Stimulated activated CD8-positive, alpha-beta memory T cell treated with anti-CD3 and anti-CD28 coated beads, Interleukin-12 subunit alpha, Interleukin-12 subunit beta, amount 100 ng/mL, for 24 hours (primary cell): ENCODE data around the gene LIMK1.
"Not testable (repeated sequence)": the region's sequence is repeated elsewhere in the genome, so short reads cannot be mapped to it uniquely, and the experiment has no call there.

Experiments
- DNase-seq: peaks from one replicate; pipeline ENCODE4 v3.0.0-alpha.2; 2020; ENCODE audit errors: extremely low read depth

Gene LIMK1

DNA sequence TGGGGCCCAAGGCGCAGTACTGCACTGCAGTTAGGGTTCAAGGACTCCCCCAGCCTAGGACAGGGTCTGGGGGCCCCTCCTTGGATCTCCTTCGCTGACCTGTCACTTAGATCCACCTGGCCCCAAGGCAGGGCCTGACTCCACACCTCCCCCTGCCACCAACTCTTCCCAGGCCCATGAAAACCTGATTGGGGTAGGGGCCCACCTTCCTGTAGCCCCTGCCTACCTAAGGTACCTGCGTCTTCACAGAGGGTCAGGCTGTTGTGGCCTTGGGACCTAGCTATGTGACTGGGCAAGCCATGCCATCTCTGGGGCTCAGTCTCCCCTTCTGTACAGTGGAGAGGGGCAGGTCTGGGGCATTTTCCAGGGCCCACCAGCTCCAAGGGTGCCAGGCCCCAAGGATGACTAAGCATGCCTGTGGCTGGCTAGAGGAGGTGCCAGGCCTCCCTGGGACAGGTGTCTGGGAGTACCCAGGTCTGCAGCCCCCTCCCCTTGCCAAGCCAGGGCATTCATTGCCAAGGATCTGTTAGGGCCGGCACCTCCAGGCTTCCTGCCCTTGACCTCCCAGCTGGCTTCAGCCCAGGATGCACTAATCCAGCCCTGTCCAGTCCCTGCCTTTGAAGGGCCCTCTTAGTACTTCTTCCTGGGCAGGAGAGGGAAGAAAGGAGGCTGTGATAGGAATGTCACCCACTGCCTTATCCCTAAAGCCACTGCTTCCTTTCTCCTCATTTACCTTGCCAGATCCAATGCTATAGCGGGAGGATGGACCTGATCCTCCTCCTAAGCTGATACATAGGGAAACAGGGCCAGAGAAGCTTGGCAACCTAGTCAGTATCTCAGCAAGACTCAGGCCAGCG, 1.3 kb downstream of the LIMK1 start:
- DNase-seq, result no peak

DNA sequence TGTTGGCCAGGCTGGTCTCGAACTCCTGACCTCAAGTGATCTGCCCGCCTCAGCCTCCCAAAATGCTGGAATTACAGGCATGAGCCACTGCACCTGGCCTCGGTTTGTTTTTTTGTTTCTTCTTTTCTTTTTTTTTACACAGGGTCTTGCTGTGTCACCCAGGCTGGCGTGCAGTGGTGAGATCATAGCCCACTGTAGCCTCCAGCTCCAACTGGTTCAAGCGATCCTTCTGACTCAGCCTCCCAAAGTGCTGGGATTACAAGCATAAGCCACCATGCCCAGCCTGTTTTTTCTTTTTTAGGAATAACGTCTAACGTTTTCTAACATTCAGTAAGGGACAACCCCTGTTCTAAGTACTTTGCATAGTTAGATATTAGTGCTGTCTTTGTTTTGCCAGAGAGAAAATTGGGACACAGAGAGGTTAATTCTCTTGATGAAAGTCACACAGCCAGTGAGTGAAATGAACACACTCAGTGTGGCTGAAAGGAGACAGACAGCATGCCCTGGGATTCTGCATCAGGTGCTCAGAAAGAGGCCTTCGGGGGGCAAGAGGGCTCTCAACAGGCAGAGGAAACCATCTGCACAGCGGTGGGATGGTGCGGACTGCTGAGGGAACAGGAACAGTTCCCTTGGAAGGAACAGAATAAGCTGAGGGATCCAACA, 4.3 kb downstream of the LIMK1 start:
- DNase-seq, result no peak

DNA sequence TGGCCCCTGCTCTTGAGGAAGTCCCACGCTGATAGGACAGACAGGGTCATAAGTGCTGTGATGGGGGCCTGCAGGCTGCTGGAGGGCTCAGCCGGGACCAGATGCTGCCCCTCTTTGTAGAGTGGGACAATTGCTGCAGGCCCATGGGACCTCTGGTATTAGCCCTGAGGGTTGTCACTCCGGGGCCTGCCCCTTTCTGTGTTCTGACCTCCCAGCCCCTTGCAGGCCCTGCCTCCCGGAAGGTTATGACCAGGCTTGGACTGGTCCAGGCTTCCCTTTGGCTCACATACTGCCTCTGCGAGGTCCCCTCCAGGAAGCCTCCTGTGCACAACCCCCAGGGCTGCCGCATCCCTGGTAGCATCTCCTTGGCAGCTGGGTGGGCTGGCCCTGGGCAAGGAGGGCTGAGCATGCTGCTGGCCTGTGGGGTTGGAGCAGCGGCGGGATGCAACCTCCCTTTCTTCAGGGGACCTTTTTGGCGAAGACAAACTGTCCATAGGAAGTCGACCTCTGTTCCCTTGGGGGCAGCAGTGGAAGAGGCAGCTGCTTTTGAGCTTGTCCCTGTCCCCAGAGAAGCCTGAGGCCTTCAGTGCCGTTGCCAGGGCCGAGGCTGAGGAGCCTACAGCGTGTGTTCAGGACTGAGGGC, 8.8 kb downstream of the LIMK1 start:
- no peak for DNase-seq

DNA sequence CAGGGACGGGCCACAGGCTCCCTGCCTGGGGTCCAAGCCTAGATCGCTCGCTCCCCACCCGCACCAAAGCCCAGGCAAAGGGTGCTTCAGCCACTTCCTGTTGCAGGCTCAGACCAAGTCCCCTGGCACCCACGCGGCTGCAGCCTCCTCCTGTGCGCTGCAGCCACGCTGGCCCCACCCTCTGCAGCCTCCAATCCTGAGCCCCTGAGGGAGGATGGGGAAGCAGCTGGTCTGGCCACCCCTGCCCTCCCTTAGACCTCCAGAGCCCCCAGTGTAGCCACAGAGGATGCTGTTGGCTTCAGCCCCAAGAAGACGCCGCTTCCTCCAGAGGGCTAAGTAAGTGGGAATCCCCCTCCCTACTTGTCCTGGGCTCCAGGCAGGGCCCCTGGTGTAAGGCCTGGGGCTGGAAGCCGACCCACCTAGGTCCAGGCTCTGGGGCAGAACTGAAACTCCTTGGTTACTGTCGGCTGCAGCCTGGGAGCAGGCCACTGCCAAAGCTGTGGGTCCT, 9.4 kb downstream of the LIMK1 start:
- no peak for DNase-seq

DNA sequence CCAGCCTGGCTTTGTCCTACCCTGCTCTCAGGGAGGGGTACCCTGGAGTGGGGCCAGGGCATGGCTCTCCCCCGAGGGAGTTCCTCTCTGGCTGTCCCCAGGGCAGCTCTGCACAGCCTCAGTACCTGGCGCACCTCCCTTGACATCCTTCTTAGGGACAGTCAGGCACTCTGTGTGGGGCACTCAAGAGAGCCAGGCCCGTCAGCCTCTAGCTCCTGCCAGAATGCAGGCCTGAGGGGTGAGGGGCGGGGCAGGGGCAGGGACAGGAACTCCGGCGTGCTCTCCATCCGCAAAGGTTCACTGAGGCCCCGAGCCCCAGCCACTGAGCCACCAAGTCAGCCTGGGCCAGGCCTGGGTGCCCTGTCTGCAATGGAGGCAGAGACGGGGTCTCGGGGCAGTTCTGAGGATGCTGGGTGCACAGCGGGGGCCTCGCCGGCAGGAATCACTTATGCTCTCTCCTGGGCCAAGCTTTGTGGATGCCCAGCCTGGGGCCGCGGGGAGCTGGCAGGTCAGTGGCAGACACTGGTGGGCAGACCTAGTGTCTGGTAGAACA, 10.1 kb downstream of the LIMK1 start:
- no peak for DNase-seq

- DNase-seq, result peak; percentile 60
Measured at GRCh38 chr7:74094224-74095101, 10.9 kb downstream of the LIMK1 start.

DNA sequence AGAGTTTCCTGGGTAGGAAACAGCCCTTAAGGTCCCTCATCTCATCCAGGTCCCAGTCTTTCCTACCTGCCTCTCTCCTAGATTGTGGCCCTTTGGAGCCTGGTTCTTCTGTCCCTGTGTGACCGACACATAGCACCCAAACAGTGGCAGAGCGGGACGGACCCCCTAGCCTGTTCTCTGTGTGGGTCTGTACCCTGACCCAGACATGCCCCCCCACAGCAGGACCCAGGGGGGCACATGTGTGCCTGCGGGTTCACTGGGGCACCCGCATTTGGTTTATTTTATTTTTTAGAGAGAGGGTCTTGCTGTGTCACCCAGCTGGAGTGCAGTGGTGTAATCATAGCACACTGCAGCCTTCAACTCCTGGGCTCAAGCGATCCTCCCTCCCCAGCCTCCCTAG, 11.5 kb downstream of the LIMK1 start:
- no peak for DNase-seq

DNA sequence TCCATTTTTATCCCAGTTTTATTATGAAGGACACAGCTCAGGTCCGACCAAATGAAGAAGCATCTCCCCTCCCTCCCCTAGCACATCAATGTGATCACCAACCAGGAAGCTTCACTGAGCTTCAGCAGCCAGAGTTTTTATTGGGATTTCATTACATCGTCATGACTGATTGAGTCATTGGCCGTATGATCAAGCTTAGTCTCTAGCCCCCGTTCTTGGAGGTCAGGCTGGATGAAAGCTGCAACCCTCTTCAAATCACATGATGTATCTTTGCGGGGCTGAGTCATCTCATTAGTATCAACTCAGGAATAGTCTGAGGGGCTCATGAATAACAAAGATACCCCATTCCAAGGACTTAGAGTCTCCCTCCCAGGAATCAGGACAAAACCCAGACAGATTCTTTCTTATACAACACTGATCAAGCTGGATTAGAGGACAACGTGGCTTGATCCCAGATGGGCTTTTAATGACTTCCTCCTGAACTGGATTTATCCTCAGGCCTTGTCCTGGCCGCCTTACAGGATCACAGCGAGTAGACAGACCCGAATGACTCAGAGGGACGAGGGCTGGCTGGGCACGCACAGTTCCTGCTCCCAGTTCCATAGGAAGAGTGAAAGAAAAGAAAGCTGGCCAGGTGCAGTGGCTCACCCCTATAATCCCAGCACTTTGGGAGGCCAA, 14.5 kb downstream of the LIMK1 start:
- DNase-seq, result no peak

DNA sequence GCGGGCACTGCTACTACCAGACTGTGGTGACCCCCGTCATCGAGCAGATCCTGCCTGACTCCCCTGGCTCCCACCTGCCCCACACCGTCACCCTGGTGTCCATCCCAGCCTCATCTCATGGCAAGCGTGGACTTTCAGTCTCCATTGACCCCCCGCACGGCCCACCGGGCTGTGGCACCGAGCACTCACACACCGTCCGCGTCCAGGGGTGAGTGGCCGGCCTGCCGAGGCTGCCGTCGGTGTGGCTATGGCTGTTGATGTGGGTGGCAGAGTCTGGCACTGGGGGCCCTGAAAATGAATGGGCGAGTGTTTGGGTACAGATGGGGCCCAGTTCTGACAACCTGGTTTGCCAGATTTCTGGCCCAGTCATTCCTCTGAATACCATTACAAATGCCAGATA, 15.4 kb downstream of the LIMK1 start:
- DNase-seq, result no peak

DNA sequence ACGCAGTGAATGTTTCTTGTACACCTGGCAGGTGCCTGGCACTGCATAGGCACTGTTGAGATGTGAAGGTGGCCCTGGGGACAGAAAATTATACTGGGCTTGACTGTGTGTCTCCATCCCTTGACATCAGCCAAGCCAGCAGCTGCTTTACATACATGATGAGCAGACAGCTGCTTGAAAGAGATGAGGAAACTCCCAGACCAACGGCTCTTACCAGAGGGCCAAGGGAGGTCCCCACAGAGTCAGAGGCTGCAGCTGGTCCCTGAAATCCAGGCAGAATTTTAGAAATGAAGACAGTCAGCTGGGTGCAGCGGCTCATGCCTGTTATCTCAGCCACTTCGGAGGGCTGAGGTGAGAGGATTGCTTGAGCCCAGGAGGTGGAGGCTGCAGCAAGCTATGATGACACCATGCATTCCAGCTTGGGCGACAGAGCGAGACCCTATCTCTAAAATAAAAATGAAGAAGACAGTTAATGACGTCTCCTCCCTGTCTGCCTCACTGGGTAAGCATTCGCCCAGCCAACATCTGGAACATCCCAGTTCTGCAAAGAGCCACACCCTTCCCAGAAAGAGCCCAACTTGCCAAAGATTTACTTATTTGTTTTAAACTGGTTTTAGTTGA, 17.6 kb downstream of the LIMK1 start:
- DNase-seq, result no peak

DNA sequence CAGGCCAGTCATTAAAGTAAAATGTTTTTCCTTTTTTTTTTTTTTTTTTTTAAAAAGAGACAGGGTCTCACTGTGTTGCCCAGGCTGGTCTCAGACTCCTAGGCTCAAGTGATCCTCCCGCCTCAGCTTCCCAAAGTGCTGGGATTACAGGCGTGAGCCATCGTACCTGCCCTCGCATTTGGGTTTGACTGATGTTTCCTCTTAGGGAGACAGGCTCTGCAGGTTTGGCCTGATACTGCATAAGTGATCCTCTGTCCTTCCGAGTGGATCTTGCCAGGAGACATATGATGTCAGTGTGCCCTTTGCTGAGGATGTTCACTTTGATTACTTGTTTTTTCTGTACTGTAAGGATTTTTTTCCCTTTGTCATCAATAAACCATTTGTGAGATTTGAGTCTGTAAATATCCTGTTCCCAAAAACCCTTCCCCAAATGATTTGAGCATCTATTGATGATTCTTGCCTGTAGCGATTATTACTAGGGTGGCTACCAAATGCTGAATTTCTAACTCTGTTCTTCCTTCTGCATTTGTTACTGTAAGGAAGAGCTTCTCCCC, 19.7 kb downstream of the LIMK1 start:
- no peak for DNase-seq

DNA sequence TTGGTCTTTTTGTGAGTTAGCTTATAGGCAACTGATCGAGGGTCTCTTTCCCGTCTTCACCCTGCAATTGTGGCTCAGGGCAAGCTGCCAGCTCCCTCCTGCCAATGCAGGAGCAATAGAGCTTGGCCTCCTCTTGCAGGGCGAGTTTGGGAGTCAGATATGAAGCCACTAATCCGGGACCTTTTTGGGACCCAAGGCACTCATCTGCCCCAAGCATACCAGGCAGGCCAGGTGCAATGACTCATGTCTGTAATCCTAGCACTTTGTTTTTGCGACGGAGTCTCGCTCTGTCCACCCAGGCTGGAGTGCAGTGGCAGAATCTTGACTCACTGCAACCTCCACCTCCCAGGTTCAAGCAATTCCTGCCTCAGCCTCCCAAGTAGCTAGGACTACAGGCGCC, 21.1 kb downstream of the LIMK1 start:
- no peak for DNase-seq

- DNase-seq, result no peak
Measured at GRCh38 chr7:74105992-74106391, 22.4 kb downstream of the LIMK1 start.

GRCh38 chr7:74106846-74107245, 23.2 kb downstream of the LIMK1 start:
- DNase-seq, result no peak

DNA sequence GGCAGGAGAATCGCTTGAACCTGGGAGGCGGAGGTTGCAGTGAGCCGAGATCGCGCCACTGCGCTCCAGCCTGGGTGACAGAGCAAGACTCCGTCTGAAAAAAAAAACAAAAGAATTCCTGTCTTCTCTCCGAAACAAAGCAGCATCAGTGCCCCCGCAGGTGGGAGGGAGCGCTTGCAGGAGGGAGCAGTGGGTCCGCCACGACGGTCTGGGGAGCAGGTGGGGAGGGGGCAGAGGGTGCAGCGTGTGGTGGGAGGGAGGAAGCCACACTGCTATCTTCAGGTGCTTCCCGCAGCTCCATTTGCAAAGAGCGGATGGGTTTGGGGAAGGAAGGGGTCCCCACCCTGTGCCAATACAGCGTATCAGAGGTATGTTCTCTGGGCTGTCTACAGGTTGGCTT, 31.7 kb downstream of the LIMK1 start:
- DNase-seq, result no peak

DNA sequence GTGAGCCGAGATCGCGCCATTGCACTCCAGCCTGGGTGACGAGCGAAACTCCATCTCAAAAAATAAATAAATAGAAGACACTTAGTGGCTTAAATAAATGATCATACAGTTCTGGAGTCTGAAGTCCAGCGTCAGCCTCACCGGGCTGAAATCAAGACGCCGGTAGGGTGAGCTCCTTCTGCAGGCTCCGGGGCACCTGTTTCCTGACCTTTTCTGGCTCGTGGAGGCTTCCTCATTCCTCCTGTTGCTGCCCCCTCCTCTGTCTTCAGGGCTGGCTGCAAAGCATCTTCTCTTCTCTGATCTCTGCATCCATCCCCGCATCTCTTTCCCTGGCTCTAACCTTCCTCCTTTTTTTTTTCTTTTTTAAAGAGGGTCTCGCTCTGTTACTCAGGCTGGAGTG, 32.8 kb downstream of the LIMK1 start:
- DNase-seq, result no peak

- no peak for DNase-seq
Measured at GRCh38 chr7:74119831-74120230, 36.2 kb downstream of the LIMK1 start.

- no peak for DNase-seq
Measured at GRCh38 chr7:74121401-74122249, 38.0 kb downstream of the LIMK1 start.

- not testable (repeated sequence) for DNase-seq
Measured at GRCh38 chr7:74123892-74124291, 40.3 kb downstream of the LIMK1 start.
